DOHH2 (cell line): ENCODE results near the gene POLA1.

Source experiments
- EZH2phosphoT487 ChIP-seq: fragments of 200-600 bp; sonication (generic); IDR thresholded peaks from 2 replicates; pipeline ENCODE4 v1.6.1; 2017; ENCODE audit warnings: borderline replicate concordance, mild to moderate bottlenecking, antibody characterized with exemption, low read length, moderate library complexity, mixed read lengths
- TF ChIP-seq, protein P1 (sequence below): fragments of 200-600 bp; sonication (generic); IDR thresholded peaks from one replicate; pipeline ENCODE4 v1.5.1; 2014; ENCODE audit warnings: antibody characterized with exemption, mild to moderate bottlenecking, low read depth, low read length; ENCODE audit not compliant: poor library complexity, severe bottlenecking

DNA sequence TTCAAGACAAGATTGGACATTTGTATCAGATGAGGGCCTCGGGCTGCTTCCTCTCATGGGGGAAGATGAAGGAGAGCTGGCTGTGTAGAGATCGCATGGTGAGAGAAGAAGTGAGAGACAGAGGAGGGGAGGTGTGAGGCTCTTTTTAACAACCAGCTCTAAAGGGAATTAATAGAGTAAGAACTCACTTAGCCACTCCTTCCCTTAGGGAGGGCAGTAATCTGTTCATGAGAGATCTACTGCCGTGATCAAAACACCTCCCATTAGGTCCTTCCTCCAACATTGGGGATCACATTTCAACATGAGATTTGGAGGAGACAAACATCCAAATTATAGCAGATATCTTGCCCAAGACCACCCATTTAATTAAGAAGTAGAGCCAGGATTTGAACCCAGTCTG lies 225.0 kb downstream of the POLA1 start:
- TF ChIP-seq, protein P1, sequence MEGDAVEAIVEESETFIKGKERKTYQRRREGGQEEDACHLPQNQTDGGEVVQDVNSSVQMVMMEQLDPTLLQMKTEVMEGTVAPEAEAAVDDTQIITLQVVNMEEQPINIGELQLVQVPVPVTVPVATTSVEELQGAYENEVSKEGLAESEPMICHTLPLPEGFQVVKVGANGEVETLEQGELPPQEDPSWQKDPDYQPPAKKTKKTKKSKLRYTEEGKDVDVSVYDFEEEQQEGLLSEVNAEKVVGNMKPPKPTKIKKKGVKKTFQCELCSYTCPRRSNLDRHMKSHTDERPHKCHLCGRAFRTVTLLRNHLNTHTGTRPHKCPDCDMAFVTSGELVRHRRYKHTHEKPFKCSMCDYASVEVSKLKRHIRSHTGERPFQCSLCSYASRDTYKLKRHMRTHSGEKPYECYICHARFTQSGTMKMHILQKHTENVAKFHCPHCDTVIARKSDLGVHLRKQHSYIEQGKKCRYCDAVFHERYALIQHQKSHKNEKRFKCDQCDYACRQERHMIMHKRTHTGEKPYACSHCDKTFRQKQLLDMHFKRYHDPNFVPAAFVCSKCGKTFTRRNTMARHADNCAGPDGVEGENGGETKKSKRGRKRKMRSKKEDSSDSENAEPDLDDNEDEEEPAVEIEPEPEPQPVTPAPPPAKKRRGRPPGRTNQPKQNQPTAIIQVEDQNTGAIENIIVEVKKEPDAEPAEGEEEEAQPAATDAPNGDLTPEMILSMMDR = no peak
- TF ChIP-seq EZH2phosphoT487 = no peak
